ENCODE data around the gene ENTHD1.

DNA sequence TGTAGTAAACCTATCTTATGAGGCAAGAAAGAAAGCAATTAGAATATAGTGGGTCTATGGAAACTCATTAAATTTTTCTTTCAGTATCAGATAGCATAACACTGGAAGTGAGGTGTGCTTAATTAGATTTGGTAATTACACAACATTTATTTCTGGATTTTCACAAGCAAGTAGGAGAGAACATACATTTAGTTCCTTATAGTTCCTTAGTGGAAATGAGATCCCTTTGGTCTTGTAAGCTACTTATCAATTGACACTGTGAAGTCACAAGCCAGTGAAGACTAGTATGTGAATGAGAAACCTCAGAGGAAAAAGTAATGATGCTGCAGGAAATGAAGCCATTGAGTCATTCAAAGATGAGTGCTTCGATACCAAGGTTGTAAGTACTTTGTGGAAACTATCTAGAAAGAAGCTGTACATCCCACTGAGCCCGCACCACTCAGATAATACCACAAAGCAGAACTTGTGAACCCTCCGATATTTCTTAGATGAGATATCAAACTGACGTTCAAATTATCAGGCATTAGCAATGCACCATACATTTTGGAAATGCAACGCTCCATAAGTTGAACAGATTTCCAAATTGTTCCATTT is 53.5 kb downstream of the ENTHD1 start:
- TF ChIP-seq POLR2A (IDR thresholded peaks at IDR 0.05) (no peak), POLR2AphosphoS5 (IDR thresholded peaks at IDR 0.05) (no peak)
